ENCODE measurements around the gene TPCN1.

Gene TPCN1

DNA sequence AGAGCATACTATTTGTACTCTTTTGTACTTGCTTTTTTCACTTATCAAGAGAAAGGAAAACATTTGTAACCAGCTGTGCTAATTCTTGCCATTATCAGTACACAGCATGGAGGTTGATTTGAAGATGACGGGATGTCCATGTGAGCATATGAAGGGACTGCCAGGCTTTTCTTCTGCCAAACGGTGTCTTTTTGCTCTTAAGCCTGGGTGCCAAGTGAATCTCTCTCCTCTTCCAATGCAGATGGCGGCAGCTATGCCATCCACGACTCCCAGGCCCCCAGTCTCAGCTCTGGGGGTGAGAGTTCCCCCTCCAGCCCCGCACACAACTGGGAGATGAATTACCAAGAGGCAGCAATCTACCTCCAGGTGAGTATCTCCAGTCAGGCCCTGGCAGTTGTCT is 38.9 kb downstream of the TPCN1 start:
- Histone ChIP-seq H3K4me1 (ENCODE audit: control insufficient read depth in 2 of 2, insufficient read depth in 2 of 2, low read length in 2 of 2) (peaks cover 11 to 19% of the 10 kb centered on the region in 2 donors), H3K27me3 (ENCODE audit: control insufficient read depth in 2 of 2, insufficient read depth in 2 of 2, low read length in 2 of 2) (no peaks in the 10 kb centered on the region), H3K27ac (ENCODE audit: low read depth in 2 of 2, low read length in 2 of 2) (peak overlapping the region; percentile 54 to 75), H3K9me3 (ENCODE audit: control insufficient read depth in 2 of 2, low read length in 2 of 2) (no peaks in the 10 kb centered on the region), H3K36me3 (ENCODE audit: control insufficient read depth in 2 of 2, insufficient read depth in 2 of 2, low read length in 2 of 2) (peaks cover 9 to 14% of the 10 kb centered on the region in 2 donors), H3K9ac (ENCODE audit: low read depth in 1 of 2, low read length in 2 of 2) (no peak overlapping the region), H3K4me3 (ENCODE audit: low read length in 2 of 2) (no peak overlapping the region)

DNA sequence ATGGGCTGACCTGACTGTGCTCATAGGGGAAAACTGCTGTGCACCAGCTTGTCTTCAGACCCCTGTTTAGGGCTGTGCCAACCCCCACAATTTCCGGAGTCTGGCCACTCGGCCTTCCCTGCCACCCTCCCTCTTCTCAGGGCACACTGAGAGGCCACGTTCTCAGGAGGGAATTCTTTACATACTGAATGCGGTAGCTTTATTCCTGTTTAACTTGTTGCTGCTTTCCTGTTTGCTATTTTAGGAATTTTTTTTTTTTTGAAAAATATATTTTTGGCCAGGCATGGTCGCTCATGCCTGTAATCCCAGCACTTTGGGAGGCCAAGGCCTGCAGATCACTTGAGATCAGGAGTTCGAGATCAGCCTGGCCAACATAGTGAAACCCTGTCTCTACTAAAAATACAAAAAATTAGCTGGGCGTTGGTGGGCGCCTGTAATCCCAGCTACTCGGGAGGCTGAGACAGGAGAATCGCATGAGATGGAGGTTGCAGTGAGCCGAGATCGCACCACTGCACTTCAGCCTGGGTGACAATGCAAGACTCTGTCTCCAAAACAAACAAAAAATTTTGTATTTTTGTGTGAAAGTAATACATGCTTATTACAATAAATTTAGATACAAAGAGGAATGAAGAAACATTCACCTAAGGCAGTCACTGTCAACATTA is 39.5 kb downstream of the TPCN1 start:
- peak overlapping the region; percentile 26 to 75 for H3K27ac ChIP-seq (ENCODE audit: low read depth in 2 of 2, low read length in 2 of 2)
- H3K9me3 ChIP-seq (ENCODE audit: control insufficient read depth in 2 of 2, low read length in 2 of 2), result no peaks in the 10 kb centered on the region
- no peak overlapping the region for H3K4me3 ChIP-seq (ENCODE audit: low read length in 2 of 2)
- no peaks in the 10 kb centered on the region for H3K27me3 ChIP-seq (ENCODE audit: control insufficient read depth in 2 of 2, insufficient read depth in 2 of 2, low read length in 2 of 2)
- peaks cover 9 to 16% of the 10 kb centered on the region in 2 donors for H3K36me3 ChIP-seq (ENCODE audit: control insufficient read depth in 2 of 2, insufficient read depth in 2 of 2, low read length in 2 of 2)
- H3K4me1 ChIP-seq (ENCODE audit: control insufficient read depth in 2 of 2, insufficient read depth in 2 of 2, low read length in 2 of 2), result peaks cover 11 to 19% of the 10 kb centered on the region in 2 donors
- H3K9ac ChIP-seq (ENCODE audit: low read depth in 1 of 2, low read length in 2 of 2), result peak overlapping the region in 1 of 2 donors; percentile 12

- Histone ChIP-seq H3K36me3 (ENCODE audit: control insufficient read depth in 2 of 2, insufficient read depth in 2 of 2, low read length in 2 of 2) (peaks cover 20 to 26% of the 10 kb centered on the region in 2 donors), H3K4me3 (ENCODE audit: low read length in 2 of 2) (no peak overlapping the region), H3K9ac (ENCODE audit: low read depth in 1 of 2, low read length in 2 of 2) (no peak overlapping the region), H3K9me3 (ENCODE audit: control insufficient read depth in 2 of 2, low read length in 2 of 2) (no peaks in the 10 kb centered on the region), H3K27me3 (ENCODE audit: control insufficient read depth in 2 of 2, insufficient read depth in 2 of 2, low read length in 2 of 2) (no peaks in the 10 kb centered on the region), H3K27ac (ENCODE audit: low read depth in 2 of 2, low read length in 2 of 2) (no peak overlapping the region), H3K4me1 (ENCODE audit: control insufficient read depth in 2 of 2, insufficient read depth in 2 of 2, low read length in 2 of 2) (peaks cover 11 to 19% of the 10 kb centered on the region in 2 donors)
Measured at GRCh38 chr12:113261847-113262470, 40.7 kb downstream of the TPCN1 start.

GRCh38 chr12:113262710-113263109 is 41.4 kb downstream of the TPCN1 start:
- no peak overlapping the region for H3K4me3 ChIP-seq (ENCODE audit: low read length in 2 of 2)
- H3K36me3 ChIP-seq (ENCODE audit: control insufficient read depth in 2 of 2, insufficient read depth in 2 of 2, low read length in 2 of 2), result peaks cover 22 to 29% of the 10 kb centered on the region in 2 donors
- no peaks in the 10 kb centered on the region for H3K9me3 ChIP-seq (ENCODE audit: control insufficient read depth in 2 of 2, low read length in 2 of 2)
- peaks cover 11 to 19% of the 10 kb centered on the region in 2 donors for H3K4me1 ChIP-seq (ENCODE audit: control insufficient read depth in 2 of 2, insufficient read depth in 2 of 2, low read length in 2 of 2)
- H3K9ac ChIP-seq (ENCODE audit: low read depth in 1 of 2, low read length in 2 of 2), result no peak overlapping the region
- no peaks in the 10 kb centered on the region for H3K27me3 ChIP-seq (ENCODE audit: control insufficient read depth in 2 of 2, insufficient read depth in 2 of 2, low read length in 2 of 2)
- no peak overlapping the region for H3K27ac ChIP-seq (ENCODE audit: low read depth in 2 of 2, low read length in 2 of 2)

DNA sequence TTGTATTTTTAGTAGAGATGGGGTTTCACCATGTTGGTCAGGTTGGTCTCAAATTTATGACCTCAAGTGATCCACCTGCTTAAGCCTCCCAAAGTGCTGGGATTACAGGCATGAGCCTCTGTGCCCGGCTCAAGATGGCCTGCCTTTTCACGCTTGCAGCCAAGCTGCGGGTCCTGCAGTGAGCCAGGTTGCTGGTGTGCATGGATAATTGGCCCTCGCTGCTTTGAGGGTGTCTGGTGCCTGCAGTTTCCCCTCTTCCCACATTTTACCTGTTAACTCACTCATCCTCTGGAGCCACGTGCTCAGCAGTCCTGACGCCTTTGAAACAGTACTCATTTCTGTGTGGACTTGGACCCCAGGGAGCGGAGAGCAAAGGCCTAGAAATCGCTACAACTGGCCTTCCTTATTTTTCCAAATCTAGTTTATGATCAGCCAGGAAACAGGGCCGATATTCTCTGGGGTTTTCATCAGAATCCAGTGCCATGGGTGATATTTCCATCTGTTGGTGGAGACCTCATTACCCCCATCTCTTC is 42.2 kb downstream of the TPCN1 start:
- H3K36me3 ChIP-seq (ENCODE audit: control insufficient read depth in 2 of 2, insufficient read depth in 2 of 2, low read length in 2 of 2), result peaks cover 28 to 36% of the 10 kb centered on the region in 2 donors
- H3K4me1 ChIP-seq (ENCODE audit: control insufficient read depth in 2 of 2, insufficient read depth in 2 of 2, low read length in 2 of 2), result peaks cover 11 to 23% of the 10 kb centered on the region in 2 donors
- H3K27ac ChIP-seq (ENCODE audit: low read depth in 2 of 2, low read length in 2 of 2), result no peak overlapping the region
- no peak overlapping the region for H3K4me3 ChIP-seq (ENCODE audit: low read length in 2 of 2)
- H3K9me3 ChIP-seq (ENCODE audit: control insufficient read depth in 2 of 2, low read length in 2 of 2), result no peaks in the 10 kb centered on the region
- H3K9ac ChIP-seq (ENCODE audit: low read depth in 1 of 2, low read length in 2 of 2), result no peak overlapping the region
- H3K27me3 ChIP-seq (ENCODE audit: control insufficient read depth in 2 of 2, insufficient read depth in 2 of 2, low read length in 2 of 2), result no peaks in the 10 kb centered on the region

DNA sequence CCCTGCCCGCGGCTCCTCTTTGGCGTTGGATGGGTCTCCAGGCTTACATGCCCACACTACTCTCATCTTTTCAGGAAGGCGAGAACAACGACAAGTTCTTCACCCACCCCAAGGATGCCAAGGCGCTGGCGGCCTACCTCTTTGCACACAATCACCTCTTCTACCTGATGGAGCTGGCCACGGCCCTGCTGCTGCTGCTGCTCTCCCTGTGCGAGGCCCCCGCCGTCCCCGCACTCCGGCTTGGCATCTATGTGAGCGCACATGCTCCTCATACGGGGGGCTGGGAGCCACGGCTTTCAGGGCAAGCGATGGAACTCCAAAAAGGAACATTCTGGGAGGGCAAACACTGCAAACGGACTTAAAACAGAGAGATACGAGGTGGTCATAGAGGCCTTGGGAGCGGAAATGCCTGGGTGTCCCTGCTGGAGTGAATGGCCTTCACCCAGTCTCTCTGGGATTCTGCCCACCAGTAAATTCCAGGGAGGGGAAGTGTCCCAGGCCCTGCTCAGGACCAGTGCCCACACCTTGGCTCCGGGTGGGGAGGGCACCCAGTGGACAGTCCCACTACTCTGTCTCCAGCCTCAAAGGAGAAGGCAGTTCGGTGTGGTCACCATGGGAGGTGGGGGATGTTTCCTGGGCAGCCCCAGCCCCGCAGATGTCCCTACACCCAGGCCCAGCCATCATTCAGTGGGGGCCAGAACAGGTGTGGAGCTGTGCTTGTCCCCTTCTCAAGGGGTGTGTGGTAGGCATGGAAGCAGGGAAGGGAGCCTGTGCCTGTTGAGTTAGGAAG is 45.0 kb downstream of the TPCN1 start:
- H3K4me1 ChIP-seq (ENCODE audit: control insufficient read depth in 2 of 2, insufficient read depth in 2 of 2, low read length in 2 of 2), result peaks cover 0 to 5% of the 10 kb centered on the region in 2 donors
- peak overlapping the region in 1 of 2 donors; percentile 14 for H3K27ac ChIP-seq (ENCODE audit: low read depth in 2 of 2, low read length in 2 of 2)
- peaks cover 38 to 50% of the 10 kb centered on the region in 2 donors for H3K36me3 ChIP-seq (ENCODE audit: control insufficient read depth in 2 of 2, insufficient read depth in 2 of 2, low read length in 2 of 2)

GRCh38 chr12:113267621-113268020 is 46.4 kb downstream of the TPCN1 start:
- no peaks in the 10 kb centered on the region for H3K9me3 ChIP-seq (ENCODE audit: control insufficient read depth in 2 of 2, low read length in 2 of 2)
- no peak overlapping the region for H3K4me3 ChIP-seq (ENCODE audit: low read length in 2 of 2)
- peaks cover 0 to 5% of the 10 kb centered on the region in 2 donors for H3K4me1 ChIP-seq (ENCODE audit: control insufficient read depth in 2 of 2, insufficient read depth in 2 of 2, low read length in 2 of 2)
- H3K36me3 ChIP-seq (ENCODE audit: control insufficient read depth in 2 of 2, insufficient read depth in 2 of 2, low read length in 2 of 2), result peaks cover 35 to 54% of the 10 kb centered on the region in 2 donors
- no peak overlapping the region for H3K9ac ChIP-seq (ENCODE audit: low read depth in 1 of 2, low read length in 2 of 2)
- peak overlapping the region; percentile 46 to 65 for H3K27ac ChIP-seq (ENCODE audit: low read depth in 2 of 2, low read length in 2 of 2)
- no peaks in the 10 kb centered on the region for H3K27me3 ChIP-seq (ENCODE audit: control insufficient read depth in 2 of 2, insufficient read depth in 2 of 2, low read length in 2 of 2)

More for the DNA sequence above, 45.0 kb downstream of the TPCN1 start:
- Histone ChIP-seq H3K27me3 (ENCODE audit: control insufficient read depth in 2 of 2, insufficient read depth in 2 of 2, low read length in 2 of 2) (no peaks in the 10 kb centered on the region), H3K9ac (ENCODE audit: low read depth in 1 of 2, low read length in 2 of 2) (no peak overlapping the region), H3K4me3 (ENCODE audit: low read length in 2 of 2) (no peak overlapping the region), H3K9me3 (ENCODE audit: control insufficient read depth in 2 of 2, low read length in 2 of 2) (no peaks in the 10 kb centered on the region)

DNA sequence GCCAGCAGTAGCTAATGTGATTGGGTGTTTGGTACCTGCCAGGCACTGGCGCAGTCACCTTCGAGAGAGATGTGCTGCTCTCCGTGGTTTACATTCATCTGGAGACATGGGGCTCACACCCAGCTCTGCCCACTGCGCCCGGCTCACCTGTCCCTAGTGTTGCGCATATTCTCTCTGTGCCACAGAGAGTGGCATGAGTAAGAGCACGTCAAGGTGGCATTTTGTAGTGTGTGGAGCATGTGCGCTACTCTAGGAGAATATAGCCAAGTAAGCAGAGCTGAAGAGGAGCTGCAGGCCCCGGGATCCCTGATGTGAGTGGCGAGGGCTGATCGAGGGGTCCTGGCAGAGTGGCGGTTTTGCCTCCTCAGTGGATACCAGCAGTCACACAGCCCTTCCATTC is 46.9 kb downstream of the TPCN1 start:
- peaks cover 3 to 5% of the 10 kb centered on the region in 2 donors for H3K4me1 ChIP-seq (ENCODE audit: control insufficient read depth in 2 of 2, insufficient read depth in 2 of 2, low read length in 2 of 2)
- no peaks in the 10 kb centered on the region for H3K27me3 ChIP-seq (ENCODE audit: control insufficient read depth in 2 of 2, insufficient read depth in 2 of 2, low read length in 2 of 2)
- H3K9ac ChIP-seq (ENCODE audit: low read depth in 1 of 2, low read length in 2 of 2), result no peak overlapping the region
- peak overlapping the region; percentile 46 to 65 for H3K27ac ChIP-seq (ENCODE audit: low read depth in 2 of 2, low read length in 2 of 2)
- no peak overlapping the region for H3K4me3 ChIP-seq (ENCODE audit: low read length in 2 of 2)
- no peaks in the 10 kb centered on the region for H3K9me3 ChIP-seq (ENCODE audit: control insufficient read depth in 2 of 2, low read length in 2 of 2)
- peaks cover 35 to 58% of the 10 kb centered on the region in 2 donors for H3K36me3 ChIP-seq (ENCODE audit: control insufficient read depth in 2 of 2, insufficient read depth in 2 of 2, low read length in 2 of 2)

DNA sequence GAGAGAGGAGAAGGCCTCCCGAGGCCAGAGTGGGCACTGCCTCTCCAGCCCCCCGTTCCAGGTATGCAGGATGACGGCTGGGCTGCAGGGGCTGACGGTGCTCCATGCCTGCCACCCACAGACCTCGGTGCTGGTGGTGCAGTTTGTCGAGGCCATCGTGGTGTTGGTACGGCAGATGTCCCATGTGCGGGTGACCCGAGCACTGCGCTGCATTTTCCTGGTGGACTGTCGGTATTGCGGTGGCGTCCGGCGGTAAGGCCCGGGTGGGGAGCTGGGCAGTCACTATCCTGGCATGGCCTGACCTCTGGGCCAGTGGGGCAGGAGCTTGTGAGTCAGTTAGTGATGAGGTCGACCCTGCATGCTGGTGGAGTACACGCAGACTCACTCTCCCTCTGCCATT is 47.4 kb downstream of the TPCN1 start:
- H3K36me3 ChIP-seq (ENCODE audit: control insufficient read depth in 2 of 2, insufficient read depth in 2 of 2, low read length in 2 of 2), result peaks cover 39 to 61% of the 10 kb centered on the region in 2 donors
- no peak overlapping the region for H3K27ac ChIP-seq (ENCODE audit: low read depth in 2 of 2, low read length in 2 of 2)
- no peaks in the 10 kb centered on the region for H3K27me3 ChIP-seq (ENCODE audit: control insufficient read depth in 2 of 2, insufficient read depth in 2 of 2, low read length in 2 of 2)
- no peak overlapping the region for H3K9ac ChIP-seq (ENCODE audit: low read depth in 1 of 2, low read length in 2 of 2)
- peaks cover 5% of the 10 kb centered on the region in 2 donors for H3K4me1 ChIP-seq (ENCODE audit: control insufficient read depth in 2 of 2, insufficient read depth in 2 of 2, low read length in 2 of 2)
- no peaks in the 10 kb centered on the region for H3K9me3 ChIP-seq (ENCODE audit: control insufficient read depth in 2 of 2, low read length in 2 of 2)
- H3K4me3 ChIP-seq (ENCODE audit: low read length in 2 of 2), result no peak overlapping the region

Measured in mucosa of rectum (tissue), 2 donors.